HG03439 (cell line): ENCODE measurements around the gene PPIP5K2.
A peak's percentile ranks its signal among the peaks of the same experiment; 100 is the strongest.
"Not testable (repeated sequence)": the region's sequence is repeated elsewhere in the genome, so short reads cannot be mapped to it uniquely, and the experiment has no call there.

Experiments
- ATAC-seq: cut with Tn5 transposase; IDR thresholded peaks from one replicate; pipeline ENCODE4 v1.9.1; 2021; ENCODE audit warnings: mild to moderate bottlenecking, moderate library complexity; ENCODE audit not compliant: unreplicated experiment

PPIP5K2 gene

DNA sequence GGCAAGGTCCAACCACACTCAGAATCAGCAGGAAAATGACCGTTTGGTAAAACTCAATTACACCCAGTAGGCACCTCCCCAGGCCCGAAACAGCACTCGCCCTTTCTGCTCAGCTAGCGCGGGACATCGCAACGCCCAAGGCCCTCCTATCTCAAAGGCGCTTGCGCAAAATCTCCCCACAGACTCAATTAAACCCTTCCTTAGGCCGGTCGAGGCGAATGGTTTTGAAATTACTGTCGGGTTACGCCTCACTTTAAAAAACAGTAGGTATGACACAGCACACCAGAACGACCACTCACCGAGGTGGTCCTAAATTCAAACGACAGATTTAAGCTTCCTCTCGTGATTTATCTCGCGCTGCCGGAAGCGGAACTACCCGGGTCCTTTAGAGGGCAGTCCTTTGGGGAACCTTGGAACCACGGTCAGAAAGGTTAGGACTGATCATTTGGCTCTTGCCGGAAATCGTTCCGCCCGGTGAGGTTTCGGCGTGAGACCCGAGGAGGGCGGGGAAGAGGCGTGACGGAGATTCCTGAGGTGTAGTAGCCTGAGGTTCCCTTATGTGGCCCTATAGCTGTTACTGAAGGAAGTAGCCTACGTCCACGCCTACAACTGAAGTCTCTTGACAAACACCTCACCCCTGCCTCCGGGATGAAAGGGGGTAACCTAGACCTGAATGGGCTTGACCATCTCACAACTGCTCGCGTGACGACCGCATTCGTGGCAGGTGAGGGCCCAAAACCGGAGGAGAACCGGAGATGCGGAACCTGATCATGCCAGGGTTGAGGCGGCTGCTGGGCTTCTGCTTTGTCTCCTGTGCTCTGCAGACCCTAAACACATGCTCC, at the start of gene PPIP5K2, which contains the start of gene GIN1:
PPIP5K2 (plus strand) TSS at position 537 of the 842 bp plus-strand sequence. CDS start 9,289 bp downstream, outside the sequence.
GIN1 (minus strand) TSS at position 374 of the 842 bp plus-strand sequence. CDS start 11,431 bp downstream, outside the sequence.
- peak; percentile 95 for ATAC-seq

DNA sequence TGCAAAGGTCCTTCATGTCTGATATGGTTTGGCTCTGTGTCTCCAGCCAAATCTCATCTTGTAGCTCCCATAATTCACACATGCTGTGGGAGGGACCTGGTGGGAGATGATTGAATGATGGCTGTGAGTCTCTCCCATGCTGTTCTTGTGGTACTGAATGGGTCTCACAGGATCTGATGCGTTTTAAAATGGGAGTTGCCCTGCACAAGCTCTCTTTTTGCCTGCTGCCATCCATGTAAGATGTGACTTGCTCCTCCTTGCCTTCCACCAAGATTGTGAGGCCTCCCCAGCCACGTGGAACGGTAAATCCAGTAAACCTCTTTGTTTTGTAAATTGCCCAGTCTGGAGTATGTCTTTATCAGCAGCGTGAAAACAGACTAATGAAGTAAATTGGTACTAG, 46.6 kb upstream of the PPIP5K2 start:
- ATAC-seq: not testable (repeated sequence)

- no peak for ATAC-seq
Observed at GRCh38 chr5:103075442-103075841, 44.7 kb upstream of the PPIP5K2 start.

- ATAC-seq: no peak
Observed at GRCh38 chr5:103079796-103080195, 40.3 kb upstream of the PPIP5K2 start.

GRCh38 chr5:103086547-103086946, 33.6 kb upstream of the PPIP5K2 start:
- ATAC-seq: no peak

- no peak for ATAC-seq
Observed at GRCh38 chr5:103089272-103089671, 30.8 kb upstream of the PPIP5K2 start.

DNA sequence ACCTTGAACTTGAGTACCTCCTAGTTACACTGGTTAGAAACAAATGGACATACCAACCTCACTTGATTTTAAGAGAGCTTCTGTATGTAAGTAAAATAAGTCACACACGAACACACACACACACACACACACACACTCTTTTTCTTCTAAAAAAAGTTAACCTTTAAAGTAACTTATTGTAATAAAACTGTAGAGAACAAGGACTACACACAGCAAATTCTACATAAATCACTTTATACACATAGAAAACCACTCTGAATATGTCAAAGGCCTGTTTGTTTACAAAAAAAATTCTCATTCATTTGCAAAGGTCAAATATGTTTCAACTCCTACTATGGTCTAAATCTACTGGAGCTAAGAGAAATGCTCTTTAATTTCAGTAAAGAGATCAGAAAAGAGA, 29.3 kb upstream of the PPIP5K2 start:
- ATAC-seq: no peak

GRCh38 chr5:103092676-103093075, 27.4 kb upstream of the PPIP5K2 start:
- ATAC-seq: no peak

- ATAC-seq: no peak
Observed at GRCh38 chr5:103093727-103094126, 26.4 kb upstream of the PPIP5K2 start.

DNA sequence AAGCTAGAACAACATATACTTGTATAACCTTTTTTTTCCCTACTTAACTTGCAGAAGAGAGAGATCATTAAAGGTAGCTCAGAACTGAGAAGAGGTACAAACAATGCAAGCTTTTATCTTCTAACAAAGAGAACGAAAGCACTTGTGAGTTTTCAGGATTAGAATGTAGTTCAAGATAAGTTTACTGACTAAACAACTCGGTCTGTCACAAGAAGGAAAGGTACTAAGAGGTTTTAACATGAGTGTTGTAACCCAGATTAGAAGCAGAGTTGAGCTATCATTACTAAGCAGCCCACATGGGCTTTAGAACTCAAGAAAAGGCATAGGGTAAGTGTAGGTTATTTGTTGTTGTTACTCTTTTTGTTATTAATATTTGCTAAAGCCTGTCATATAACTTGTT, 25.4 kb upstream of the PPIP5K2 start:
- ATAC-seq: no peak

GRCh38 chr5:103098993-103099392, 21.1 kb upstream of the PPIP5K2 start:
- no peak for ATAC-seq

DNA sequence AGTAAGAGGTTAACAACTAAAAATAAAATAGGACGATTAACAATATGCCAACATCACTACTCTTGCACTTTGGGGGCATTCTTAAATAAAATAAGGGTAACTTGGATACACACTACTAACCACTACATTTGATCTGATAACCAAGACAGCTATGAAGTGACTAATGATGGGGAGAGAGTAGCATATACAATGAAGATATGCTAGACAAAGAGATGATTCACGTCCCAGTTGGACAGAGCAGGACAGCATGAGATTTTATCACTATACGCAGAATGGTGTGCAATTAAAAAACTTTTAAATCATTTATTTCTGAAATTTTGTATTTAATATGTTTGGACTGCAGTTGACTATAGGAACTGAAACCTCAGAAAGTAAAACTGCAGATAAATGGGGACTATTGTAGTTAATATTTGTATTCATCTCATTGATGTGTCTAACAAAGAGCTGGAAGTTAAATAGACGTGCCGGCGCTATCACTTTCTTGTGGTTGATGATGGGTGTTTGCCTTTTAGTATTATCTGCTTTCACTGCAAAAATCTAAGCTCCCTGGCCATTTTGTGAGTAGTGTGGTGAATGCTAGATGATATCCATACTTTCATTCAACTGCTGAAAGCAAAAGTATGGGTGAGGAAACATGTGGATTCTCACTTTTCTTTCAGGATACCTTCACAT, 18.9 kb upstream of the PPIP5K2 start:
- no peak for ATAC-seq

DNA sequence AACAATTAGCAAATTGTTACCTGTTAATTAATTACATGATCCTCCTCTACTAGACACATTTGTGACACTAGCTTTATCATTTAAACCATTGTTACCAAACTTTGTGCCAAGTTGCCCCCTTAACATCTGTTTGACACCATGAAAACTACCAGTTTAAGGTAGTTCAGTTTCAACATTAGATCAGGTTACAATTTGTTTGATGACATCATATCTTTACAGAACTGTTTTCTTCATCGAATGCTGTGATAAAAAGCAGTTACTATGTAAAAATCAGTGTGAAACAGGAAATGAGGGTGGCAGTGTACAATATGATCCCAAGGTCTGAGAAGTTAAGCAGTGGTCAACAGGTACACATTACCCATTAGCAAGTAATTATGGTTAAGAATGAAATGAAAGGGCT, 17.9 kb upstream of the PPIP5K2 start:
- no peak for ATAC-seq

DNA sequence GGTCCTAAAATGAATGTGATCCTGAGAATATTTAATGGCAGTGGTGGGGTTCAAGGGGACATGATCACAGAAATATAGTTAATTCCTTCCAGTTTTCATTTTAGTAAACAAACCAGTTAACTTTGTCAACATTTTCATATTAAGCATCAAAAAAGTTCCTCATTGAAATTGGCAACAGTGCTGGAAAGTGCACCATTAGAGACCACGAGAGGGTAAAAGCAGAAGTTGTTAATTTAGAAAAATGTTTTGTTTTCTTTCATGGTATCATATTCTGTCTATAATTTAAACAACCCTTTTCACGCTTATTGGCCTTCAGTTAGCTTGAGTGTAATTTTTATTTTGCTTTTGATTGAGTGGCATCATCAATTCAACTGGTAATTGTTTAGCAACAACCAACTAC, 12.0 kb upstream of the PPIP5K2 start:
- no peak for ATAC-seq

DNA sequence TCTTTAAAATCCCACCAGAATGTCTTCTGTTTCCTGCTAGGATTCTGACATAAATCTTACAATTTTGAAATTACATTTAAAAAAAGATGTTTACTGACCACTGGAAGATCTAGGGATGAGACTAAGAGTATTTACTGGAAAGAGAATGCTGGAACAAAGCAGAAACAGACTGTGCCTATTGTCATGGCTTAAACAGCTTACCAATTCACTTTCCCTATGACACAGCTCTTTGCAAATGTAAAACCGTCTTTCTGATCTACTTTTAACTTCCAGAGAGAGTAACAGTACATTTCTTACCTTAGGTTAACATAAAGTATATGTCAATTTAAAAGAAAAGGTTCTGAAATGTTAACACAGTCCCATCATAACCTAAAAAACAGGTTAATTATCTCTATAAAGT, 10.8 kb upstream of the PPIP5K2 start:
- ATAC-seq: no peak

- no peak for ATAC-seq
Observed at GRCh38 chr5:103110403-103110802, 9.7 kb upstream of the PPIP5K2 start.

DNA sequence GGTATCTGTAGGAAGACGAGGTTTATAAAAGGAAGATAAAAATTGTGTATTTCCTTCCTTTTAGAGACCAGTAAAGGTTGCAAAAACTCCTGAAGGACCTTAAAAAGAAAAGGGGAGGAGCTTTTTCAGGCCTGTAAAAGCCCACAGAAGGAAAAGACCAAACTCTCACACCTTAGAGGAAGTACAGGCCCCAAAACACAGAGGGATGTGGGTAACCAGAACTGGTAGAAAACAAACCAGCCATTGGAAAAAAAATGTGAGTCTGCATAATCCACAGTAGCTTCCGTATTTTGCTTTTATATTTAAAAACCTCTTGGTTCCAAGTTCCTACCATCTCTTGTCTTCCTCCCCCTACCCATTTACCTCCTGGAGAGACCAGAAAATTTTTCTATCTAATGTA, 8.6 kb upstream of the PPIP5K2 start:
- no peak for ATAC-seq

DNA sequence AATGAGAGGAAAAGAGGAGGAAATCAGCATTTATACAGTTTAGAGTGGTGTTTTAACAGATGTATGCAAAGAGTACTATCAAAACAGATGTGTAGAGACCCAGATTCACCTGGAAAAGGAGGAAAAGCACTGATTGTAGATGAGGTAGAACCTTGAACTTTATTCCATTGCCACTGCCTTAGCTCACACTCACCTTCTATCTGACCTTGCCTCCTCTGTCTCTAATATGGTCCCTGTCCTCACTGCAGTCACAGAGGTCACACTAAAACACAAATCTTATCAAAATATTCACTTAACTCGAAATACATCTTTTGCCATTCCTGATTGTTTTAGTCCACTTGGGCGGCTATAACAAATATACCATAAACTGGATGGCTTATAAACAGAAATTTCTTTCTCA, 7.2 kb upstream of the PPIP5K2 start:
- no peak for ATAC-seq

DNA sequence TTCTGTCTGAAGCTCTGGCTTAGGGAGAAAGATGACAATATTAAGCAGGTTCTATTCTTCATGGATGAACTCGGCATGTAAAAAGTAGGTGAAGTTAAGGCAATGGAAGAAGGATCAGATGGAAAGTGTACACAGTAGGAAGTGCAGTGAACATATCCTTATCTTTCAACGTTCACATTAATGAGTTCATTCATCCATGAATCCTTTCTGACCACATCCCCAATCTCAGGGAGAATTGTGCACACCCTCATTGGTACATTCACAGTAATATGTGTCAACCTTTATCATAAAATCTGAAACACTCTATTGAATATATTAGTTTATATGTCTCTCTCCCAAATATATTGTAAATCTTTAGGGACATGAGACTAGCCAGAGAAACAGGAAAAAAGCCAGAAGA, 5.7 kb upstream of the PPIP5K2 start:
- no peak for ATAC-seq

DNA sequence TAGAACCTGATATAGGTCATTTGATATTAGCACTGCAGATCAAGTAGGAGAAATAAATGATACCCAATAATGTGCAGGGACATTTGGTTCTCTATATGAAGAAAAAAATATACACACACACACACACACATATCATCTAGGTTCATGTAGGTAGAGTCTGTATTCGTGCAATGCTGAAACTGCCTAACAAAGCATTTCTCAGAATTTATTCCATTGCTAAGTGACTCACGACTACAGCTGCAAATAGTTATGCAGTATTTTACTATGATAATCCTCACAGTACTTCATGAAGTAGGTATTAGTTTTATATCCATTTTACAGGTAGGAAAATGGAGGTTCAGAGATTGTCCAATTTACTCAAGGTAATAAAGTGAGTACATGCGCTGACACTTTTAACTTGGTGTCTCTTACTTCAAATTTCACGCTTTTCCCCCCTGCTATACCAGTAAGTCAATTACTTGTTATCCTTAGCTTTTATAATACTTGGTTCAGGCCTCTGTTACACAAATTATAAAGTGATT, 2.6 kb upstream of the PPIP5K2 start:
- ATAC-seq: no peak

DNA sequence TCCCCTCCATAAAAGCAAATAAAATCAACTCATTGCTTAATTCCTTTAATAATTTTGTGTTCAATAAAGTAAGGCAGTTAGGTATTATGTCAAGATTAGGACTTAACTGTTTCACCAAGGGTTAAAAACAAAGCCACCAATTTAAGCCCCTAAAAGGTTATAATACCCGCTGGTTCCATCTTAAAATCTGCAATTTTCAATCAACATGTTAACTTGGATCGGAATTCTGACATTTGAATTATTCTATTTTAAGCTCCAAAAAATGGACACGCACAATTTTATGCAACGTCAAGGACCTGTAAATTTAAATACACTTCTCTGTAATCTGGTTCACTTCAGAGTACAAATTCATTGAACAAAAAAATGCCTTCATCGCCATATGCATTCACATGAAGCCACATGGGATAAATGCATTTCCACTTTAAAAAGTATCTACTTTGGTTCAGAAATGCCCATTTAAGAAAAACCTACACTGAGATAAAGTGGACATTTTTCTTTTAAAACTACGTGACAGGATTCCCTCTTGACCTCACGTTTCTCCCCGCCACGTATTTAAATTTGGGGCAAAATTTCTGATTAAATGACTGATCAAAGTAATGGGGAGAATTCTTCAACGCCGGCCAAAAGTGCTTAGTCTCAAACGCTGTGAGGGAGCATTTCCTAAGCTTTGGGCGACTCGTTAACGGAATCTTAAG, 884 bp upstream of the PPIP5K2 start:
- no peak for ATAC-seq
